ENCODE data around the gene SLC35E1.

The SLC35E1 gene

DNA sequence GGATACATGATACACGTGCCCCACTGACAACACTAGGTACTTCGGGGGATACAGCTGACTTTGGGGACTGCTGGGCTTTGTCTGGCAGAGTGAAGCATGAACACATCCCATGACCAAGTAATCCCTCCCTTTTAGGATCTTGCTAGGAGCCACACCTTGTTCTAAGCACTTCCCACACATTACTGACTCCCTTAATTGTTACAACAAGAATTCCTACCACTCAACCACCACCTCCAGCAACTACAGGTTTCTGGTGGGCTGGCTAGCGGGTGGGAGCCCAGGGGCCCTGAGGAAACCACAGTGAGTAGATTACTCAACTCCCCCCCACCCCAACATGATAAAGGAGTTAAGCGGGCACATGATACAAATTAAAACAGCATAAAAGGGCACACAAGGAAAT, 7.2 kb upstream of the SLC35E1 start:
- Histone ChIP-seq H3K4me1 (ENCODE audit: low read length) (peaks cover 35% of the 10 kb centered on the region), H4K20me1 (ENCODE audit: insufficient read depth, low read length) (peaks cover 46% of the 10 kb centered on the region), H3K4me3 (ENCODE audit: low read length) (no peak overlapping the region), H3K27me3 (ENCODE audit: low read depth, low read length) (no peaks in the 10 kb centered on the region), H3K27ac (ENCODE audit: low read length) (no peak overlapping the region), H2AFZ (ENCODE audit: low read depth, low read length) (no peak overlapping the region), H3K9ac (ENCODE audit: low read length) (no peak overlapping the region), H3K4me2 (ENCODE audit: low read length) (no peak overlapping the region), H3K79me2 (ENCODE audit: low read length) (peaks cover 100% of the 10 kb centered on the region), H3K36me3 (replicated peaks; ENCODE audit: low read depth, low read length) (peaks cover 53% of the 10 kb centered on the region), H3K9me3 (ENCODE audit: insufficient read depth, low read length) (no peaks in the 10 kb centered on the region)
- no peak for TF ChIP-seq EZH2phosphoT487 (IDR thresholded peaks at IDR 0.05; ENCODE audit: low read depth)
- TF ChIP-seq, protein P1, sequence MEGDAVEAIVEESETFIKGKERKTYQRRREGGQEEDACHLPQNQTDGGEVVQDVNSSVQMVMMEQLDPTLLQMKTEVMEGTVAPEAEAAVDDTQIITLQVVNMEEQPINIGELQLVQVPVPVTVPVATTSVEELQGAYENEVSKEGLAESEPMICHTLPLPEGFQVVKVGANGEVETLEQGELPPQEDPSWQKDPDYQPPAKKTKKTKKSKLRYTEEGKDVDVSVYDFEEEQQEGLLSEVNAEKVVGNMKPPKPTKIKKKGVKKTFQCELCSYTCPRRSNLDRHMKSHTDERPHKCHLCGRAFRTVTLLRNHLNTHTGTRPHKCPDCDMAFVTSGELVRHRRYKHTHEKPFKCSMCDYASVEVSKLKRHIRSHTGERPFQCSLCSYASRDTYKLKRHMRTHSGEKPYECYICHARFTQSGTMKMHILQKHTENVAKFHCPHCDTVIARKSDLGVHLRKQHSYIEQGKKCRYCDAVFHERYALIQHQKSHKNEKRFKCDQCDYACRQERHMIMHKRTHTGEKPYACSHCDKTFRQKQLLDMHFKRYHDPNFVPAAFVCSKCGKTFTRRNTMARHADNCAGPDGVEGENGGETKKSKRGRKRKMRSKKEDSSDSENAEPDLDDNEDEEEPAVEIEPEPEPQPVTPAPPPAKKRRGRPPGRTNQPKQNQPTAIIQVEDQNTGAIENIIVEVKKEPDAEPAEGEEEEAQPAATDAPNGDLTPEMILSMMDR (IDR thresholded peaks at IDR 0.05; ENCODE audit: low read depth, low read length) = no peak

DNA sequence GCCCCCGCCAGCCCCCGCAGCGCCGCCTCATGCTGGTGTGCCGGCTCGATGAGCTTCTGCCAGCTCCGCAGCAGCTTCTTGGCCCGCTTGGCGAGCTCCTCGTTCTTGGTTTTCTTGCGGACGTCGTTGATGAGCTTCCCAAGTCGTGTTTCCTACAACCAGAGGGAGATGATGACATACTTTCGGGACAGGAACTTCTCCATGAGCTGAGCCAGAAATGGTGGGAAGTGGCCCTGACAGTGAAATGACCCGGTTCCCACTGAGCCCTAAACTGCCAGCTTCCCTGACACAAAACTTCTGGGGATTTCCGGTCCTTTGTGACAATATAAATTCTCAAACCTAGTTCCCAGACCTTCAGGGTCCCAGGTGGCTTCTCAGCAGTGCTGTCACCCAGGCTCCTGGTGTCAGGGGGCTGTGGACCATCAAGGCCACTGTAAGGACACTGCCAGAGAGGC, 5.3 kb upstream of the SLC35E1 start:
- H3K27ac ChIP-seq (ENCODE audit: low read length) = no peak overlapping the region
- no peak overlapping the region for H3K9ac ChIP-seq (ENCODE audit: low read length)
- H3K79me2 ChIP-seq (ENCODE audit: low read length) = peaks cover 100% of the 10 kb centered on the region
- no peak overlapping the region for H3K4me3 ChIP-seq (ENCODE audit: low read length)
- peaks cover 32% of the 10 kb centered on the region for H3K4me1 ChIP-seq (ENCODE audit: low read length)
- peaks cover 53% of the 10 kb centered on the region for H3K36me3 ChIP-seq (replicated peaks; ENCODE audit: low read depth, low read length)
- TF ChIP-seq, protein P1 (IDR thresholded peaks at IDR 0.05; ENCODE audit: low read depth, low read length) = no peak
- no peak for TF ChIP-seq EZH2phosphoT487 (IDR thresholded peaks at IDR 0.05; ENCODE audit: low read depth)
- H3K9me3 ChIP-seq (ENCODE audit: insufficient read depth, low read length) = no peaks in the 10 kb centered on the region
- H2AFZ ChIP-seq (ENCODE audit: low read depth, low read length) = no peak overlapping the region
- peaks cover 51% of the 10 kb centered on the region for H4K20me1 ChIP-seq (ENCODE audit: insufficient read depth, low read length)
- H3K27me3 ChIP-seq (ENCODE audit: low read depth, low read length) = no peaks in the 10 kb centered on the region
- H3K4me2 ChIP-seq (ENCODE audit: low read length) = no peak overlapping the region

- Histone ChIP-seq H3K4me1 (ENCODE audit: low read length) (peaks cover 25% of the 10 kb centered on the region), H4K20me1 (ENCODE audit: insufficient read depth, low read length) (peaks cover 51% of the 10 kb centered on the region), H3K79me2 (ENCODE audit: low read length) (peaks cover 97% of the 10 kb centered on the region), H3K27me3 (ENCODE audit: low read depth, low read length) (no peaks in the 10 kb centered on the region), H3K9ac (ENCODE audit: low read length) (no peak overlapping the region), H3K36me3 (replicated peaks; ENCODE audit: low read depth, low read length) (peaks cover 53% of the 10 kb centered on the region), H2AFZ (ENCODE audit: low read depth, low read length) (no peak overlapping the region), H3K4me2 (ENCODE audit: low read length) (no peak overlapping the region), H3K27ac (ENCODE audit: low read length) (no peak overlapping the region), H3K9me3 (ENCODE audit: insufficient read depth, low read length) (no peaks in the 10 kb centered on the region), H3K4me3 (ENCODE audit: low read length) (no peak overlapping the region)
- TF ChIP-seq, protein P1 (IDR thresholded peaks at IDR 0.05; ENCODE audit: low read depth, low read length) = no peak
- no peak for TF ChIP-seq EZH2phosphoT487 (IDR thresholded peaks at IDR 0.05; ENCODE audit: low read depth)
Observed at GRCh38 chr19:16576690-16577530, 4.7 kb upstream of the SLC35E1 start.

DNA sequence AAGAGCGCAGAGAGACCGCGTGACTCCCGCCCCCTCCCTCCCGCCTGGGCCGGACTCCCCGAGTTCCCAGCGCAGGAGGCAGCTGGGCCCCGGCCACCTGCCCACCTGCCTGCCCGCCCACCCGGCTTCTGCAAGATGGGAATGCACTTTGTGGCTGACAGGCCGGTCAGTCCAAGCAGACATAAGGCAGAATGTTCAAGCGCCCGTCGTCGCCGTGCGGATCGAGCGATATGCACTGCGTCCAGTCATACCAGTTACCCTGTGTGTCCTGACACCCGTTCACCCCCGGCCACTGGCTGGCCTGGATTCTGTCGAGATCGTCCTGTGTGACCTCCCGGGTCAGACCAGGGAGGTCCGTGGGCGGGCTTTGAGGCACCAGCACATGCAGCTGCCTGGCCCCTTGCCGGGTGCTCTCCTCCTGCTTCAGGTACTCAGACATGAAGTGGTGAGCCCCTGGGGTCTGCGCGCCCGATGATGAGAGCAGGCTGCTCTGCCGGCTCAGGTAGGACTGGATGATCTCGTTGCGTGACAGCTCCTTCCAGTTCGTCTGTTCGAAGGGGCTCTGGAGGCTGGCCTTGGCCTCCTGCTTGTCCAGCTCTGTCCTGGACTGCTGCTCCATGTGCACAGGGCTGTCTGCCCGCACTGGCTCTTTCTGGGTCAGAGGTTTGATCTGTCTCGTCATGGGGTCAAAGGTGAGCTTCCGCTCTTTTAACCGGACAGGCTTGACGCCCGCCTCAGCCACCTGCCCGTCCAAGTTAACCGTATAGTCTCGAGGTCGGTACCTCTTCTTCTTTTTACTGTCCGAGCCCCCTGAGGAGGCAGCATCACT, 3.9 kb upstream of the SLC35E1 start:
- H3K27ac ChIP-seq (ENCODE audit: low read length) = no peak overlapping the region
- no peak overlapping the region for H3K4me3 ChIP-seq (ENCODE audit: low read length)
- no peak overlapping the region for H3K4me2 ChIP-seq (ENCODE audit: low read length)
- TF ChIP-seq EZH2phosphoT487 (IDR thresholded peaks at IDR 0.05; ENCODE audit: low read depth) = no peak
- TF ChIP-seq, protein P1 (IDR thresholded peaks at IDR 0.05; ENCODE audit: low read depth, low read length) = no peak
- peaks cover 44% of the 10 kb centered on the region for H4K20me1 ChIP-seq (ENCODE audit: insufficient read depth, low read length)
- no peaks in the 10 kb centered on the region for H3K9me3 ChIP-seq (ENCODE audit: insufficient read depth, low read length)
- peaks cover 21% of the 10 kb centered on the region for H3K4me1 ChIP-seq (ENCODE audit: low read length)
- no peaks in the 10 kb centered on the region for H3K27me3 ChIP-seq (ENCODE audit: low read depth, low read length)
- H3K36me3 ChIP-seq (replicated peaks; ENCODE audit: low read depth, low read length) = peaks cover 53% of the 10 kb centered on the region
- no peak overlapping the region for H3K9ac ChIP-seq (ENCODE audit: low read length)
- peaks cover 97% of the 10 kb centered on the region for H3K79me2 ChIP-seq (ENCODE audit: low read length)
- no peak overlapping the region for H2AFZ ChIP-seq (ENCODE audit: low read depth, low read length)

Data from OCI-LY3 (cell line).